HEK293T (cell line): ENCODE measurements around the gene ZNF710.
"Not testable (repeated sequence)": the region's sequence is repeated elsewhere in the genome, so short reads cannot be mapped to it uniquely, and the experiment has no call there.

Source experiments
- BHLHE40 ChIP-seq: fragments of 450-650 bp; IDR thresholded peaks from 2 replicates; pipeline ENCODE4 v1.6.1; 2016; ENCODE audit warnings: mild to moderate bottlenecking, moderate library complexity, borderline replicate concordance
- ELF4 ChIP-seq: fragments of 450-650 bp; IDR thresholded peaks from 2 replicates; pipeline ENCODE4 v1.6.1; 2017; ENCODE audit warnings: antibody characterized with exemption
- HDGF ChIP-seq: fragments of 450-650 bp; IDR thresholded peaks from 2 replicates; pipeline ENCODE4 v1.6.1; 2017; ENCODE audit warnings: antibody characterized with exemption, borderline replicate concordance
- TARDBP ChIP-seq: fragments of 450-650 bp; IDR thresholded peaks from 2 replicates; pipeline ENCODE4 v1.6.1; 2016

- not testable (repeated sequence) for TF ChIP-seq BHLHE40, HDGF, ELF4, TARDBP
These were observed 106.9 kb downstream of the ZNF710 start for GRCh38 chr15:90108038-90108437.
